Measurements from ENCODE around the gene RRP1. TPM values are rescaled to one million over a fixed set of nuclear protein-coding genes. Genes with fewer than 3 reads are reported as not detected.

Gene RRP1
- total RNA-seq, 2 donors from 2014 or later = 35.5 to 89.9 TPM

DNA sequence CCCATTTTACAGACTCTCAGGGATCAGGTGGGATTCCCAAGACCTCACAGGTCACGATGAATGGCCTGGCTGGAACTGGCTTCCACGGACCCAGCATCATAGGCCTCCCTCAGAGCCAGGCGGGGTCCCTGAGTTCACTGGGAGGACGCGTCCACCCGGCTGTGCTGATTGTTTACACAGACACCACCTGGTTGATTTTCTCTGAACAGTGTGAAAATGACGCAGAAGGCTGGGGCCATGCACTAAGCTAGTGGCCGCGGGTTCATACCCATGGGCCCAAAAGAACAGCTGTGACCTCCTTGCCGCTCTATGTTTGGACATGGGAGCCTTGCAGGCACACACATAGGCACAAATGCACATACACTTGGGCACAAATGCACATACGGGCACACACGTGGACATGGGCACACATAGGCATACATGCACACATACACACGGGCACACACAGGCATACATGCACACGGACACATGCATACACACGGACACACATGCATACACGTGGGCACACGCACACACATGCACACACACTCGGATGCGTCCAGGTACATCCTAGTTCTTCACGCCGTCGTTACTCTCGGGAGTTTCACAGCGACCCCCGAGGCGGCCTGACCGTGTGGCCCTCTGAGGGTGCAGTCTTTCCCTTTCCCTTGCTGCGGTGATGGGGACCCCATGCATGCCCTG is 36.5 kb upstream of the RRP1 start:
- no peak for ATAC-seq
- H3K4me1 Mint-ChIP-seq (ENCODE audit: low read depth in 2 of 2) = peaks cover 0 to 9% of the 10 kb centered on the region in 2 donors
- H3K9me3 Mint-ChIP-seq = no peaks in the 10 kb centered on the region
- DNase-seq (ENCODE audit: low spot score) = no peak
- H3K27me3 Mint-ChIP-seq = no peaks in the 10 kb centered on the region
- no peak overlapping the region for H3K27ac Mint-ChIP-seq
- H3K4me3 Mint-ChIP-seq = no peak overlapping the region
- H3K36me3 Mint-ChIP-seq = no peaks in the 10 kb centered on the region

DNA sequence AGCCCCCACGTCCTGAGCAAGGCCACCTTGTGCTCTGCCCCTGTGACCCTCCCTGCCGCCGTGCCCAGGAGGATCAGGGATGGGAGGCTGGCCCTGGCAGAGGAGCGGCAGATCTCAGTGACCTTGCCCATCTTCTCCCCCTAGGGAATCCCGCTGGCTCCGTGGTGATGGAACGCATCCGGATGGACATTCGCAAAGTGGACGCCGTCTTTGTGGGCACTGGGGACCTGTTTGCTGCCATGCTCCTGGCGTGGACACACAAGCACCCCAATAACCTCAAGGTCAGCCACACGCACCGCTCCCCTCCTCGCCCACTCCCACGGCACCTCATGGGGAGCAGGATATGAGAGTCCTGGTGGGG is 36.0 kb upstream of the RRP1 start:
- DNase-seq (ENCODE audit: low spot score) (no peak), ATAC-seq (no peak)
- Mint-ChIP-seq H3K27me3 (no peaks in the 10 kb centered on the region), H3K27ac (no peak overlapping the region), H3K4me1 (ENCODE audit: low read depth in 2 of 2) (peaks cover 0 to 9% of the 10 kb centered on the region in 2 donors), H3K36me3 (no peaks in the 10 kb centered on the region), H3K4me3 (no peak overlapping the region), H3K9me3 (no peaks in the 10 kb centered on the region)

DNA sequence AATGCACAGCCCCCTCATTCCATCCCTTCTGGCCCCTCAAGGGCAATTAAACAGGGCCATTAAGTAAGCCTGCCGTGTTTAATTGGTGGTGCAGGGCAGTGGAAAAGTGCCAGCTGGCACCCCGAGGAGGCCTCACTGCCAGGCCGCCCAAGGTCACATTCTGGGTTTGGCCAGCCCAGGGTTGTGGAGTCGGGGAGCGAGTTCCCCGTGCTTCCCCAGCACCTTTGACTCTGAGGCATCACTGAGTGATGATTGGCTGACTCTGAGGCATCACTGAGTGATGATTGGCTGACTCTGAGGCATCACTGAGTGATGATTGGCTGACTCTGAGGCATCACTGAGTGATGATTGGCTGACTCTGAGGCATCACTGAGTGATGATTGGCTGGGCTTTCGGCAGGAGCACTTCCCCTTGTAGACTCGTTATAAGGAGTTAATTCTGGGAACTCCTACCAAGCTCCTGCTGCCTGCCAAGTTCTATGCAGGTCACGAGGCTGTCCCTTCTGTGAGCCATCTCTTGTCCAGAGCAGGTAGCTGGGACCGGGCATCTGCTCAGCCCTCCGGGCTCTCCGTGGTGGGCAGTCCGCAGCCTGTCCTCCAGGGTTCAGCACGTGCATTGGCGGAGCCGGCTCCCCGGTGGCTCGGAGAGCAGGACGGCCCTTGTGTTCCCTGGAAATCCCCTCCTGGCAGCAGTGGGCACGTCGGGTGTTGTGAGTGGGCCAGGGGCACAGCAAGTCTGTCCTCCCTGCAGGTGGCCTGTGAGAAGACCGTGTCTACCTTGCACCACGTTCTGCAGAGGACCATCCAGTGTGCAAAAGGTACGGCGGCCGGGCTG is 34.2 kb upstream of the RRP1 start:
- H3K27ac Mint-ChIP-seq = no peak overlapping the region
- no peak overlapping the region for H3K4me3 Mint-ChIP-seq
- no peak for ATAC-seq

DNA sequence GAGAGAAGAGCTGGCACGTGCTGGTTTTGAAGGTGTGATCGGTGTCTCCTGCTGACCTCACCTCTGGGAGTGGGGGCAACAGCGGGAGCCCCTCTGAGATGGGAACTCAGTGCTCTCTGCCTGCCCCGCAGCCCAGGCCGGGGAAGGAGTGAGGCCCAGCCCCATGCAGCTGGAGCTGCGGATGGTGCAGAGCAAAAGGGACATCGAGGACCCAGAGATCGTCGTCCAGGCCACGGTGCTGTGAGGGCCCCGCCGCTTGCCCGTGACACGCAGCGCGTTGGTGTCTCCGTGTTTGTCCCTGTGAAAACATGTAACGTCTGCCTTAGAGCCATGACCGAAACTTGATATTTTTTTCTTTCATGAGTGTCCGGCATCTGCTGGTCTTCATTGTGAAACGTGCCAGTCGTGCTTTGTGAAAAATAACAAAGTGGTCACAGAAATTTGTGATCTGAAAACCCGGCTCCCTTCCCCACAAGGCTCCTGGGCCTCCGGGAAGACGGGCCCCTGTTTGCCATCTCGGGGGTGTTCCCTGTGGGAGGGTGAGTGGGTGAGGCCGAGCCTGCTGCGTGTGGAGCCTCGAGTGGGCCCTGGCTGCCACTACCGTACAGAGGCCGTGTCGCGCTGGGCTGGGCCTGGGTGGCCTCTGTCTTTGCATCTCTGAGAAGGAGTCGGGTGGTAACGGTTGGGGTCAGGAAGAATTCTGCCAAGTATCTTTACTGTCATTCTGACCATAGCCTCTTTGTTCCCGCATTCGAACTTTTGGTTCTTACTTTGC is 33.4 kb upstream of the RRP1 start:
- ATAC-seq = no peak
- Mint-ChIP-seq H3K4me1 (ENCODE audit: low read depth in 2 of 2) (peaks cover 0 to 5% of the 10 kb centered on the region in 2 donors), H3K27me3 (no peaks in the 10 kb centered on the region), H3K36me3 (no peaks in the 10 kb centered on the region), H3K4me3 (no peak overlapping the region), H3K9me3 (no peaks in the 10 kb centered on the region), H3K27ac (no peak overlapping the region)
- DNase-seq (ENCODE audit: low spot score) = no peak

More for the DNA sequence above, 34.2 kb upstream of the RRP1 start:
- Mint-ChIP-seq H3K9me3 (no peaks in the 10 kb centered on the region), H3K27me3 (no peaks in the 10 kb centered on the region), H3K4me1 (ENCODE audit: low read depth in 2 of 2) (peaks cover 0 to 9% of the 10 kb centered on the region in 2 donors), H3K36me3 (no peaks in the 10 kb centered on the region)
- no peak for DNase-seq (ENCODE audit: low spot score)

DNA sequence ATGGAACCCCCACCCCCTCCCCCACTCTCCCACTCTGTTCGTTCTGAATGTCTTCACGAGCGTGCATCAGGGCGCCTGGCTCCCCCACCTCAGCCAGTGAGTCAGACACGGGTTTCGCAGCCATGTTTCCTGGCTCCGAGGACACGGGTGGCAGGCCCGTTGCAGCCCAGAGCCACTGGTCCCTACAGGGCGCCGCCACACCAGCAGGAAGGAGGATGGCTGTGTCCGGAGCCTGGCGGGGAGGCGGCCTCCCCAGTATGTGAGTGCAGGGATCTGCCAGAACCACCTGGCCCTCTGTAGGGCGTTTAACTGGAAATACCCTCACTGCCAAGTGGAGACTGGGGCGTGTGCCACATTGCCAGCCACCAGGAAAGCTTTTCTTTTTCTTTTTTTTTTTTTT is 31.8 kb upstream of the RRP1 start:
- H3K9me3 Mint-ChIP-seq = no peaks in the 10 kb centered on the region
- ATAC-seq = no peak
- peaks cover 0 to 5% of the 10 kb centered on the region in 2 donors for H3K4me1 Mint-ChIP-seq (ENCODE audit: low read depth in 2 of 2)
- no peaks in the 10 kb centered on the region for H3K27me3 Mint-ChIP-seq
- H3K36me3 Mint-ChIP-seq = no peaks in the 10 kb centered on the region
- no peak overlapping the region for H3K4me3 Mint-ChIP-seq
- no peak overlapping the region for H3K27ac Mint-ChIP-seq
- no peak for DNase-seq (ENCODE audit: low spot score)

DNA sequence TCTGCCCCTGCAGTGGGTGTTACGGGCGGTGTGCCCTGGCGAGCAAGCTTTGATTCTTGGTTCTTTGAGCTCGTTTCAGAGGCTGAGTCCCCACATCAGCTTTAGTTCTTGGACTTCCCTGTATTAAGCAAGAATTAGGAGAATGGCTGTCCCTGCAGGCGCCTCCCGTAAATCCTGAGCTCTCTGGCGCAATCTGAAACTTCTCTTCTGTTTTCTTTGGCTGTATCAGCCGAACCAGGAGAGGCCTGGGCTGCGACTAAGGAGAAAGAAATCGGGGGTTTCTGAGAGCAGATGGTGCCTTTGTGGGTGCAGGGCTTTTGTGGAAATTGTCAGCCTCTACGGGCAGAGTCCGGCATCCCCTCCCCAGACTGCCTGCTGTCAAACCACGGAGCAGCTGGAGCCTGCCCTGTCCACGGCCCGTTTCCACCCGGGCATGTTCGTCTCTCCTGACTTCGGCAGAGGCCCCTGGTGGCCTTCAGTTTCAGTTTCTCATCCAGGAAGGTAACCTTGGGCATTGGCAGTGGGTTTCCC is 31.2 kb upstream of the RRP1 start:
- Mint-ChIP-seq H3K4me1 (ENCODE audit: low read depth in 2 of 2) (peaks cover 0 to 5% of the 10 kb centered on the region in 2 donors), H3K27me3 (no peaks in the 10 kb centered on the region), H3K9me3 (no peaks in the 10 kb centered on the region), H3K4me3 (no peak overlapping the region), H3K36me3 (no peaks in the 10 kb centered on the region), H3K27ac (no peak overlapping the region)
- DNase-seq (ENCODE audit: low spot score) (no peak), ATAC-seq (no peak)

DNA sequence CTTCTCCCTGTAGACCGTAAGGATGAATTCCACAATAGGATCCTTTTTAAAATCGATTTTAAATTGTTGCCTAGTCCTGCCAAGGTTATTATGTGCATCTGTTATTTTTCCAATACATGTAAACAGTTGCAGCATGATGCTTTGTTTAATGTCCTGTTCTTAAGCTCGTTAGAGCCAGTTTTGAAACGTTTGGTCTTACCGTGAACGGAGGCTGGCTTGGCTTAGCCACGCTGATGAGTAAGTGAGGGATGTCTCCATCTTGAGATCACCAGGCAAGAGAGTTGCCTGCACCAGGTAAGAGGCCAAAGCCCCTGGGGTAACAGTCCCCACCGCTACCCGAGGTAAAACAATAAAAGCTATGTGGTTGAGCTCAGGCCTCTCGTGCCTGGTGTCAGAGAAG is 30.6 kb upstream of the RRP1 start:
- DNase-seq (ENCODE audit: low spot score) (no peak), ATAC-seq (no peak)
- no peaks in the 10 kb centered on the region for H3K36me3 Mint-ChIP-seq
- H3K27ac Mint-ChIP-seq = no peak overlapping the region
- no peaks in the 10 kb centered on the region for H3K27me3 Mint-ChIP-seq
- H3K4me1 Mint-ChIP-seq (ENCODE audit: low read depth in 2 of 2) = peaks cover 0 to 5% of the 10 kb centered on the region in 2 donors
- no peaks in the 10 kb centered on the region for H3K9me3 Mint-ChIP-seq
- no peak overlapping the region for H3K4me3 Mint-ChIP-seq

DNA sequence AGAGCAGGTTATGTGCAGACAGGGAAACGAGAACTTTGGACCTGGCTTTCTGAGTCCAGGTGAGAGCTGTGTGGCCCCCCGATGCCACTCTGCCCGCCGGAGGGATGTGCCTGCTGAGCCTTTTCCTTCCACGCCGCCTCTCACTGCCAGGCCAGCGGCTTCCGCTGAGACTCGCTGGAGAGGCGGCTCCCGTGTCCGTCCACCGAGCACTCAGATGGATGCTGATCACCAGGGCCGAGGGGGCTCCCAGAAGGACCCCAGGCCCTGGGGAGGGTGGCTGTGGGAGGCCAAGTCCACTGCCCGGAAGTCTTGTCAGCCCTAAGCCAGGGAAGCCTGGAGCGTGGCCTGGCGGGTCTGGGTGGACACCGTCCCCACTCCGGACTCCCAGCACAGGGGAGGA is 29.7 kb upstream of the RRP1 start:
- no peak overlapping the region for H3K4me3 Mint-ChIP-seq
- H3K9me3 Mint-ChIP-seq = no peaks in the 10 kb centered on the region
- H3K36me3 Mint-ChIP-seq = no peaks in the 10 kb centered on the region
- H3K4me1 Mint-ChIP-seq (ENCODE audit: low read depth in 2 of 2) = peaks cover 0 to 2% of the 10 kb centered on the region in 2 donors
- no peak for DNase-seq (ENCODE audit: low spot score)
- H3K27me3 Mint-ChIP-seq = no peaks in the 10 kb centered on the region
- peak in 1 of 2 donors; percentile 7 for ATAC-seq
- H3K27ac Mint-ChIP-seq = no peak overlapping the region

DNA sequence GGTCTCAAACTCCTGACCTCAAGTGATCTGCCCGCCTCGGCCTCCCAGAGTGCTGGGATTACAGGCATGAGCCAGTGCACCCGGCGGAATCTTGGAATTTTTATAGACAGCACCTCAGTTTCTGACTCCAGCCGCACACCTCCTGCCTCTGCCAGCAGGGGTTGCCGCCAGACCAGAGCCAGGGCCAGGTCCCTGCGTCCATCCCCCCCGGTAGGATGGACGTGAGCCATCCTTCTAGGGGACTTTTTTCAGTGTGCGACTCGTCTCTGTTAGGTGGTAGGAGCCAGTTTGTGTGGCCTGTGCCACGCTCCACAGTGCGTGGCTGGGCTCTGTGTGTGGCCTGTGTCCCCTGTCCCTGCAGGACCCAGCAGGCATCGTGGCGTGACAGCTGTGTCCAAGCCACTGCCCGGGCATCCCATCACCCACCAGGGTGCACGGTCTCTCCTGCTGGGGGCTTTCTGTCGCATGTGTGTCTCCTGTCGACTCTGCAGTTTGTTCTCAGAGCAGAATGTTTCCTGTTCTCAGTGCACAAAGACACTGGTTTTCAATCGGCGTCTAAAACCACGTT is 28.9 kb upstream of the RRP1 start:
- H3K27ac Mint-ChIP-seq = no peak overlapping the region
- no peak for ATAC-seq
- no peaks in the 10 kb centered on the region for H3K9me3 Mint-ChIP-seq
- H3K4me1 Mint-ChIP-seq (ENCODE audit: low read depth in 2 of 2) = peaks cover 0 to 2% of the 10 kb centered on the region in 2 donors
- H3K27me3 Mint-ChIP-seq = no peaks in the 10 kb centered on the region
- DNase-seq (ENCODE audit: low spot score) = no peak
- no peaks in the 10 kb centered on the region for H3K36me3 Mint-ChIP-seq
- H3K4me3 Mint-ChIP-seq = no peak overlapping the region

DNA sequence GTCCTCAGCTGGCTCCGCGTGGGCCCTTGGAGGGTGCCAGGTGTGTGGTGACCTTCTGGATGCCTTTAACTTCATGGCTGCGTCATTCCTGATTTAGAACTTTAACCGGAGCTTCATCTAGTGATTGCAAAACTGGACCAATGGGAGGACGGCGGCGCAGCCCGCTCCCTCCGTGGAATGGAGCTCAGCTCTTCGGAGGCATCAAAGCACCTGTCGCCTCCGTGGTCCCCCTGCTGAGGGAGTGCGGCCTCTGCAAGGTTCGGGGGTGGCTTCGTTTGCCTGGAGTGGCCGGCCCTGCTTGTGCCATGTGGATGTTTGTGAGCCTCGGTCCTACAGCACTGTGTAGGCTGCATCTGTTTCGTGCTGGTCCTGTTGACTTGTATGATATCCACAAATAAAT is 27.5 kb upstream of the RRP1 start:
- Mint-ChIP-seq H3K9me3 (no peaks in the 10 kb centered on the region), H3K4me1 (ENCODE audit: low read depth in 2 of 2) (no peaks in the 10 kb centered on the region), H3K27ac (no peak overlapping the region), H3K4me3 (no peak overlapping the region), H3K36me3 (no peaks in the 10 kb centered on the region), H3K27me3 (no peaks in the 10 kb centered on the region)
- DNase-seq (ENCODE audit: low spot score) (no peak), ATAC-seq (no peak)

DNA sequence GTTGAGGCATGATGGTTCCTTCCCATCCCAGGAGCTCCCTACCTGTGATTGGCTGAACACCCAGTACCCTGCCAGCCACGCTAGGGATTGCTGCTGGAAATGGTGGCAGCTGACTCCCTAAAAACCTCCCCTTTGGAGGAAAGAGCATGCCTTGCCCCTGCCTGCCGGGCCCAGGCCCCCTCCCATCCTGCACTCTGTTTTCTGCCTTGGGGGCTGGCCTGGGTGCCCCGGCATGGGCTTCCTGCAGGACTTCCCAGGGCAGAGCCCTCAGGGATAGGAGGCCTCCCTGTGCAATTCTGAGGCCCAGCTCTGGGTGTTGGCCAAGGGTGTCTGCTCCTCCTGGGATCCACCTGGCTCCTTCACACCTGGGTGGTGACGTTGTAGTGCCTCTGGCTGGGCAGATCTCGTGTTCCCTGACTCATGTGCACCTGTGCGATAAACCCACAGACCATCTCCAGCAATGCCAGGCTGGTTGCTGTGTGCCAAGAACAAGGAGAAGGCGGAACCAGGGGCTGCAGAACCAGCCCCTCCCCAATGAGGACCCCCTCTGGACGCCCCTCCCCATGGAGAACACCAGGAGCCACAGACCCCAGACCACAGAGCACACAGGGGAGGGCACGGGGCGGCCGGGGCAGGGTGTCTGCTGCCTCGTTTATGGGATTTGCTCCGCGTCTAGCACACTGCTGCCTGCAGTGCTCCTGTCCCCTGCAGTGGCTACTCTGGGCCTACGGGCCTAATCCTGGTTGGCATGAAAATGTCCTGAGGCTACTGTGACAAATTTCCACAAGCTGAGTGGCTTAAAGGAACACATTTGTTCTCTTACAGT is 26.9 kb upstream of the RRP1 start:
- no peak for ATAC-seq
- DNase-seq (ENCODE audit: low spot score) = no peak
- Mint-ChIP-seq H3K27me3 (no peaks in the 10 kb centered on the region), H3K4me1 (ENCODE audit: low read depth in 2 of 2) (no peaks in the 10 kb centered on the region), H3K36me3 (no peaks in the 10 kb centered on the region), H3K4me3 (no peak overlapping the region), H3K27ac (no peak overlapping the region), H3K9me3 (no peaks in the 10 kb centered on the region)

DNA sequence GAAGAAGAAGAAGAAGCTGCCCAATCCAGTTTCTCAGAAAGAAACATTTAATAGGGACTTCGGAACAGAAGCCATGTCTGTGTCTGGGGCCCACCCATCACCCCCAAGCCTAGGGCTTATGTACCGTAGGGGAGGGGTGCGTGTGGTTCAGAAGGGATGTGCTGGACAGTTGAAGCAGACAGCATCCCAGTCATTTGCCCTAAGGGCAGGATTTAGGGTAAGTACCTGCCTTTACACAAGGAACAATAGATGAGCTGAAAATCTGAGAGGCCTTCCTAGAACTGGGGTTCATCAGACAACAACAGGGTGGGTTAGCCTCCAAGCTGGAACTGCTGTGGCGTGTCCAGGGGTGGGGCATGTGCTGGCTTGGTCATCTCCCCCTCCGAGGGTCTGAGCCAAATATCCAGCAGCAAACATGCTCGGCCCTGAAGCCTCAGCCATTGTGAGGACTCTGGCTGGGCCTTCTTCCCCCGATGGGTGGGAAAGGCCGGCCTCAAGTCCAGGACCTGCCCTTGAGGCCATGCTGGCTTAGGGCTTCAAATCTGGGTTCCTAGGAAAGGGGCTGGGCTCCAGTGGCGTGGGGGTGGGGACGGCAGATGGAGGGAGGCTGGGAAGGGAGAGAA is 25.4 kb upstream of the RRP1 start:
- peaks cover 0 to 3% of the 10 kb centered on the region in 2 donors for H3K4me1 Mint-ChIP-seq (ENCODE audit: low read depth in 2 of 2)
- peaks cover 0 to under 1% of the 10 kb centered on the region in 2 donors for H3K27me3 Mint-ChIP-seq
- no peak overlapping the region for H3K4me3 Mint-ChIP-seq
- DNase-seq (ENCODE audit: low spot score) (no peak), ATAC-seq (no peak)
- H3K27ac Mint-ChIP-seq = no peak overlapping the region
- H3K9me3 Mint-ChIP-seq = no peaks in the 10 kb centered on the region
- no peaks in the 10 kb centered on the region for H3K36me3 Mint-ChIP-seq
